Activated CD8-positive, alpha-beta memory T cell treated with anti-CD3 and anti-CD28 coated beads, Interleukin-2, amount 10 ng/mL, durations not matched to agents 7 days and 5 days (primary cell): ENCODE data around the gene ACSF3. TPM values are rescaled to one million over a fixed set of nuclear protein-coding genes. Genes with fewer than 3 reads are reported as not detected.
A peak's percentile ranks its signal among the peaks of the same experiment; 100 is the strongest.

Experiments used
- ATAC-seq: fragments of 150-1000 bp; cut with Tn5 transposase; one replicate; pipeline ENCODE4 v1.10.0; 2021; ENCODE audit warnings: moderate library complexity
- CTCF ChIA-PET: fragments of 350-600 bp; sonication (Branson Sonifier 250); formaldehyde crosslinking; loops from one replicate; lab custom pipeline; 2021; ENCODE audit warnings: antibody characterized with exemption; lab: Charles Lee
- DNase-seq: peaks from one replicate; pipeline ENCODE4 v3.0.0-alpha.2; 2020
- H3K27ac Mint-ChIP-seq: one replicate; pipeline ENCODE4 v1.8.0; 2021; ENCODE audit warnings: mild to moderate bottlenecking, mixed read lengths
- H3K27me3 Mint-ChIP-seq: one replicate; pipeline ENCODE4 v1.8.0; 2021; ENCODE audit warnings: mixed read lengths
- H3K36me3 Mint-ChIP-seq: one replicate; pipeline ENCODE4 v1.8.0; 2021; ENCODE audit warnings: mild to moderate bottlenecking, mixed read lengths
- H3K4me1 Mint-ChIP-seq: one replicate; pipeline ENCODE4 v1.8.0; 2021; ENCODE audit warnings: mixed read lengths
- H3K4me3 Mint-ChIP-seq: one replicate; pipeline ENCODE4 v1.8.0; 2021; ENCODE audit warnings: mild to moderate bottlenecking, moderate library complexity, mixed read lengths
- H3K9me3 Mint-ChIP-seq: one replicate; pipeline ENCODE4 v1.8.0; 2022; ENCODE audit warnings: low read depth, mixed read lengths
- total RNA-seq, 2 experiments: library from RNA; stranded (reverse); gene quantifications; one replicate each; pipeline ENCODE4 v1.2.3, GENCODE V29; 2021

Gene ACSF3
- total RNA-seq, 2 experiments from 2014 or later = 43.6 to 56.7 TPM

DNA sequence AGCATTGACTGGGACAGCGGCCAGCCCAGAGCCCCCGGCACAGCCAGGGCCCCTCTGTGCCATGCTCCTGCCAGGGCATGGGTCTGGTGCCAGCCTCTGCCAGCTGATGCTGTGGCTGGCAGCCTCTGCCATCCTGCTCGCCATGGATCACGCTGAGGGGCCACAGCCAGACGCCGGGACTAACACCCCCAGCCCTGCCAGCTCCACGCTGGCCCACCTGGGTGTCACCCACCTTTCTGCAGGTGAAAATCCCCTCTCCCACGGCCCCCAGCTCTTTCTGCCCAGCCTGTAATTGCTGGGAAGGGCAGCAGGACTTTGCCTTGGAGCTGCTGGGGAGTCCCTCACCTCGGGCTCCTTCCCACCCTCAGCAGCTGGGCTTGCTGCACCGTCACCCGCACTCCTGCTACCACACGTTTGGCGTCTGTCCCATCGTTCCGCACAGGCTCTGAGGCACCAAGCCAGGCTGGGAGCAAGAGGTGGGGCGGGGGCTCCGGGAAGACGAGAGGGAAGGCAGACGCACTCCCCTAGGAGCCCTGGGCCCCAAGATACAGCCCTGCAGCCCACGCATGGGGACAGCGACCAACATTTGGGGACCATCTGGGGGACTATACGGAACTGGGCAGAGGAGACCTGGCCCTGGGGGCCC, 42.0 kb upstream of the ACSF3 start:
- Mint-ChIP-seq H3K4me1 (peaks cover 3% of the 10 kb centered on the region), H3K36me3 (no peaks in the 10 kb centered on the region), H3K9me3 (no peaks in the 10 kb centered on the region), H3K4me3 (no peak overlapping the region), H3K27ac (no peak overlapping the region), H3K27me3 (no peaks in the 10 kb centered on the region)
- ATAC-seq = no peak
- CTCF ChIA-PET = no interaction called here
- DNase-seq = no peak

- H3K4me1 Mint-ChIP-seq = no peaks in the 10 kb centered on the region
- H3K4me3 Mint-ChIP-seq = peak overlapping the region; percentile 30
- no peaks in the 10 kb centered on the region for H3K36me3 Mint-ChIP-seq
- DNase-seq (no peak), ATAC-seq (no peak)
- no peak overlapping the region for H3K27ac Mint-ChIP-seq
- CTCF ChIA-PET = no interaction called here
- no peaks in the 10 kb centered on the region for H3K27me3 Mint-ChIP-seq
- no peaks in the 10 kb centered on the region for H3K9me3 Mint-ChIP-seq
Measured at GRCh38 chr16:89052191-89052889, 41.3 kb upstream of the ACSF3 start.

DNA sequence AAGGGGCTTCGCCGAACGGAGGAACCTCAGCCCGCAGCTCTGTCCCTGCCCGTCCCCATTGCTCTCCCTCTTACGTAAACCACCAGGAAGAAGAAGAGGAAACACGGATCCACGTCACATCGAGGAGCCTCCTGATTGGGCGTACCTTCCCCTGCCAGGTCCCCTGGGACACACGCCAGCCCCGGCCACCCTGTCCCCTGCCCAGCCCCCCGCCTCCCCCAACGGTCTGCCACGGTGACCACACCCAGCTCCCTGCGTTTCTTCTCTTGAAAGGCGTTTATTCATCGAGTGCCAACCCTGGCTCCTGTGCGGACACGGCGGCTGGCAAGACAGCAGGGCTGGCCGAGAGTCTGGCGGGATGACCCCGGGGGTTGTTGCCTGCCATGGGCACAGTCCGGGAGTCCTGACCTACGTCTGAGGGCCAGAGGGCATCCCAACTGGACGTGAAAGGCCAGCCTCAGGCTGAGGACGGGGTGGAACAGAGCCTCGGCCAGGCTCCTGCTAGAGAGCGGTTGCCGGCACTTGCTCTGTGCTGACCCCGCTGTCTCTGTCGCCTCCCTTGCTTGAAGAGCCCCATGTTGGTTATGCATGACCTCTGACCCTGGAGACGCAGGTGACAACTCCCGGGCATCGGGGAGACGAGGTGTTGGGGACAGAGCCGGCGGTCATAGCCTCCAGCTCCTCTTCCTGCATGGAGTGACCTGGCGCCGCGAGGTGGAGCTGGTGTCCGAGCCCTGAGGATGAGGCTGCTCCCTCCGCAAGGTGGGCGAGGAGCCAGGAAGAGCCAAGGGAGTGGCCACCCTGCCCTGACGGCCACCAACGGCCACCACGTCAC, 40.5 kb upstream of the ACSF3 start:
- Mint-ChIP-seq H3K27me3 (no peaks in the 10 kb centered on the region), H3K27ac (no peak overlapping the region), H3K4me3 (peak overlapping the region; percentile 30), H3K4me1 (no peaks in the 10 kb centered on the region), H3K36me3 (no peaks in the 10 kb centered on the region), H3K9me3 (no peaks in the 10 kb centered on the region)
- CTCF ChIA-PET = no interaction called here
- ATAC-seq (no peak), DNase-seq (no peak)

- CTCF ChIA-PET = no interaction called here
- no peak overlapping the region for H3K4me3 Mint-ChIP-seq
- H3K36me3 Mint-ChIP-seq = no peaks in the 10 kb centered on the region
- no peak for DNase-seq
- no peak for ATAC-seq
- no peaks in the 10 kb centered on the region for H3K4me1 Mint-ChIP-seq
- no peaks in the 10 kb centered on the region for H3K27me3 Mint-ChIP-seq
- H3K27ac Mint-ChIP-seq = no peak overlapping the region
- H3K9me3 Mint-ChIP-seq = no peaks in the 10 kb centered on the region
Measured at GRCh38 chr16:89053725-89054029, 40.0 kb upstream of the ACSF3 start.

GRCh38 chr16:89054261-89054661, 39.4 kb upstream of the ACSF3 start:
- DNase-seq (no peak), ATAC-seq (no peak)
- Mint-ChIP-seq H3K9me3 (no peaks in the 10 kb centered on the region), H3K36me3 (no peaks in the 10 kb centered on the region), H3K27me3 (no peaks in the 10 kb centered on the region), H3K4me1 (no peaks in the 10 kb centered on the region), H3K4me3 (no peak overlapping the region), H3K27ac (no peak overlapping the region)
- CTCF ChIA-PET = no interaction called here

DNA sequence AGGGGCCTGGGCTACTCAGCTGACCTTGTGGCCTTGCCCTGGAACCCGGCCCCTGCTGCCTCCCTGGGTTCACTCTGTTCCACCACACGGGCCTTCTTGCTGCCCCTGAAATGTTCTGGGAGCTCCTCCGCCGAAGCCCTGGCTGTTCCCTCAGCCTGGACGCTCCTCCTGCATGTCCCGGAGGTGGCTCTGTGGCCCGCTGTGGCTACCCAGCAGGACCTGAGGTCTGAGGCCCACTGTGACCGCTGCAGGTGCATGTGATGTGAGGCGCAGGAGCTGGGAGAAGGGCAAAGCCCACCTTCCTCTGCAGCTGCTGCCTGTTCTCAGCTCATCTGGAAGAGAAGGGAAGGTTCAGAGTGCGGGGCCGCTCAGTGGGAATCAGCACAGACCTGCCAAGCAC, 38.9 kb upstream of the ACSF3 start:
- no peaks in the 10 kb centered on the region for H3K4me1 Mint-ChIP-seq
- H3K27ac Mint-ChIP-seq = no peak overlapping the region
- no peaks in the 10 kb centered on the region for H3K27me3 Mint-ChIP-seq
- DNase-seq = no peak
- H3K36me3 Mint-ChIP-seq = no peaks in the 10 kb centered on the region
- H3K9me3 Mint-ChIP-seq = no peaks in the 10 kb centered on the region
- ATAC-seq = no peak
- CTCF ChIA-PET = no interaction called here
- H3K4me3 Mint-ChIP-seq = no peak overlapping the region

- Mint-ChIP-seq H3K4me1 (no peaks in the 10 kb centered on the region), H3K27me3 (no peaks in the 10 kb centered on the region), H3K27ac (no peak overlapping the region), H3K4me3 (no peak overlapping the region), H3K9me3 (no peaks in the 10 kb centered on the region), H3K36me3 (no peaks in the 10 kb centered on the region)
- CTCF ChIA-PET = no interaction called here
- no peak for ATAC-seq
- no peak for DNase-seq
Measured at GRCh38 chr16:89055313-89055712, 38.3 kb upstream of the ACSF3 start.

GRCh38 chr16:89055894-89056555, 37.6 kb upstream of the ACSF3 start:
- Mint-ChIP-seq H3K9me3 (no peaks in the 10 kb centered on the region), H3K36me3 (no peaks in the 10 kb centered on the region), H3K4me1 (no peaks in the 10 kb centered on the region), H3K27ac (no peak overlapping the region), H3K4me3 (no peak overlapping the region), H3K27me3 (no peaks in the 10 kb centered on the region)
- CTCF ChIA-PET = no interaction called here
- ATAC-seq (no peak), DNase-seq (no peak)

GRCh38 chr16:89056592-89056991, 37.1 kb upstream of the ACSF3 start:
- Mint-ChIP-seq H3K27ac (no peak overlapping the region), H3K4me1 (no peaks in the 10 kb centered on the region), H3K36me3 (no peaks in the 10 kb centered on the region), H3K27me3 (no peaks in the 10 kb centered on the region), H3K9me3 (no peaks in the 10 kb centered on the region), H3K4me3 (no peak overlapping the region)
- DNase-seq (no peak), ATAC-seq (no peak)
- CTCF ChIA-PET = no interaction called here

DNA sequence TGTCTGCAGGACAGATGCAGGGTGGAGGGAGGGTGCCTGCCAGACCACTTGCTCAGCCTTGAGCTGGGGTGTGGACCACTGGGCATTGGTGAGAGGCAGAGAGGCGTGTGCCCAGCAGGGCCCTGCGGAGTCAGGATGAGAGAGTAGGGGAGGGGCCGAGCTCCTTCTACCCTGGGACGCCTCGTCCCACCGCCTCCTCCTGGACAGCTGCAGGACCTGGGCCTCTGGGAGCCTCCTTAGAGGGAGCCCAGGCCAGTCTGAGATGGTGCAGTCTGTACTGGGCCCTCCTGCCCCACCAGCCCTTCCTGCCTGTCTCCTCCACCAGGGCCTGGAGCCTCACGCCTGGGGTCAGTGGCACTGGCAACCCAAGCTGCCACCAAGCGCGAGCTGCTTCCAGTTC, 35.9 kb upstream of the ACSF3 start:
- CTCF ChIA-PET = no interaction called here
- Mint-ChIP-seq H3K4me3 (no peak overlapping the region), H3K9me3 (no peaks in the 10 kb centered on the region), H3K27ac (no peak overlapping the region), H3K36me3 (no peaks in the 10 kb centered on the region), H3K27me3 (no peaks in the 10 kb centered on the region), H3K4me1 (no peaks in the 10 kb centered on the region)
- ATAC-seq = no peak
- no peak for DNase-seq

- DNase-seq (no peak), ATAC-seq (no peak)
- no peak overlapping the region for H3K4me3 Mint-ChIP-seq
- H3K27ac Mint-ChIP-seq = no peak overlapping the region
- no peaks in the 10 kb centered on the region for H3K36me3 Mint-ChIP-seq
- no peaks in the 10 kb centered on the region for H3K27me3 Mint-ChIP-seq
- H3K4me1 Mint-ChIP-seq = no peaks in the 10 kb centered on the region
- no peaks in the 10 kb centered on the region for H3K9me3 Mint-ChIP-seq
- CTCF ChIA-PET = no interaction called here
Measured at GRCh38 chr16:89058812-89059211, 34.8 kb upstream of the ACSF3 start.

GRCh38 chr16:89060207-89060794, 33.4 kb upstream of the ACSF3 start:
- H3K36me3 Mint-ChIP-seq = no peaks in the 10 kb centered on the region
- no peak overlapping the region for H3K27ac Mint-ChIP-seq
- H3K4me3 Mint-ChIP-seq = no peak overlapping the region
- ATAC-seq = no peak
- no peaks in the 10 kb centered on the region for H3K4me1 Mint-ChIP-seq
- CTCF ChIA-PET = no interaction called here
- no peaks in the 10 kb centered on the region for H3K27me3 Mint-ChIP-seq
- H3K9me3 Mint-ChIP-seq = no peaks in the 10 kb centered on the region
- no peak for DNase-seq

GRCh38 chr16:89061086-89061485, 32.6 kb upstream of the ACSF3 start:
- DNase-seq = no peak
- Mint-ChIP-seq H3K36me3 (no peaks in the 10 kb centered on the region), H3K9me3 (no peaks in the 10 kb centered on the region), H3K4me3 (no peak overlapping the region), H3K27ac (no peak overlapping the region), H3K27me3 (no peaks in the 10 kb centered on the region), H3K4me1 (no peaks in the 10 kb centered on the region)
- no peak for ATAC-seq
- CTCF ChIA-PET = no interaction called here
